NCI-H774 (cell line): Measurements from ENCODE around the gene DLG1.
A peak's percentile ranks its signal among the peaks of the same experiment; 100 is the strongest.

Experiments
- DNase-seq: peaks from one replicate; lab custom pipeline; 2025; lab: John Stamatoyannopoulos, UW

DLG1 gene

DNA sequence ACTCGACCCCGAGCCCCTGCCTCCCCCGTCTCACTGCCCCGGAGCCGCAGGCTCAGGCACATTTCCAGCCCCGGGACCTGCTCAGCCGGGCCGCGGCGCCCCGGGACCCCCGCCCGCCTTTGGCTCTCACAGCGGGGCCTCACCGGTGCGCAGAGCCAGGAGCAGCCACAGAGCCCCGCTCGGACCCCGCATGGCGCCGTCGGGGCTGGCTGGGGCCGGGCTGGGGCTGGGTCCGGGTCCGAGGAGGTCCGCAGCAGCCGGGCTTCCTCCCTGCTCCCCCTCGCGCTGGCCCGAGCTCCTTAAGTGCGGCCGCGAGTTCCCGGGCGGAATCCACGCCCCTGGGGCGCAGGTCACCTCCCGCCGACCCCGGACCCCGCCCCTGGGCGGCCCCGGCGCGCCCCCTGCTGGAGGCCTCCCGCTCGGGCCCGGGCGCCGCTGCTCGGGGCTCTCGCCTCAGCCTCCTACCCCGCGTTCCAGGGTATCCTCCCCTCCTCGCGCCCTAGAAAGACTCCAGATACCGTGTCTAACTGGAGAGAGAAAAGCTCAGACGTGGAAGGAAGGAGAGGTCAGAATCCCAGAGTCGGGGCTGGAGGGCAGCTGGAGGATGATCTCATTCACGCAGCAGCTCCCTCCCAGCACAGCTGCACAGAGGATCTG is 268.8 kb downstream of the DLG1 start, which contains the start of gene MELTF:
Gene MELTF (minus strand): TSS at position 307 of the 657 bp plus-strand sequence. CDS start 115 bp downstream, at position 192.
- DNase-seq, result peak; percentile 82

DNA sequence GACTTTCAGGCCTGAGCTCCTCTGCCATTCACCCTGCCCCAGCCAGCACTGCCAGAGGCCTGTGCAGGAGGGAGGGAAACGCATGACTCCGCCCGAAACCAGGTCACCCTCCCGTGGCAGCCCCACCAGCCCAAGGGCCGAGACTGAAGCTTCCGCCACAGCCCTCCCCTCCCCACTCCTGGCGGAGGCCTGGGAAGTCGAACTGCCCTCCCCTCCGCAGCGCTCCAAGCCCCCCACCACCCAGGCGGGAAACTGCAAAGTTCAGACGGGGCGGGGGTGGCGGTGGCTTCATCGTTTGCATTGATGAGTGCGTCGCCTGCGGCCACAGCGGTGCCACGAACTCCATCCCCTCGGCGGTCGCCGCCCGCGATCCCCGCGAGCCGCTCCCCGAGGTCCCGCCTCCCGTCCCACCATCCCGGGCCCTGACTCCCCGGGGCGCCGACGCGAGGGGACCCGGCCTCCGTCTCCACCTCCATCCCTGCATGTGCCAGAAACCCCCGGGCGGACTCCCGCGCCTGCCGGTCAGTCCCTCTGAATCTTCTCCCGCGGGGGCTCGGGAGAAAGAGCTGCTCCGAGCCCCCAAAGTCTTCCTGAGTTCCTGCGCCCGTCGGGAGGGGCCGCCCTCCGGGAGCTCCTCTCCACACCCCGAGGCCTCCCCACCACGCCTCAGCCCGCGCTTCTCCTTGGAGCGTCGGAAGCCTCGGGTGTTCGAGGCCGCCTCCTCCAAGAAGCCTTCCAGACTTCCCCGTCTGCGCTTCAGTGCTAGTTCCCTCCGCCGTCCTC is 269.5 kb downstream of the DLG1 start:
- peak; percentile 47 for DNase-seq

DNA sequence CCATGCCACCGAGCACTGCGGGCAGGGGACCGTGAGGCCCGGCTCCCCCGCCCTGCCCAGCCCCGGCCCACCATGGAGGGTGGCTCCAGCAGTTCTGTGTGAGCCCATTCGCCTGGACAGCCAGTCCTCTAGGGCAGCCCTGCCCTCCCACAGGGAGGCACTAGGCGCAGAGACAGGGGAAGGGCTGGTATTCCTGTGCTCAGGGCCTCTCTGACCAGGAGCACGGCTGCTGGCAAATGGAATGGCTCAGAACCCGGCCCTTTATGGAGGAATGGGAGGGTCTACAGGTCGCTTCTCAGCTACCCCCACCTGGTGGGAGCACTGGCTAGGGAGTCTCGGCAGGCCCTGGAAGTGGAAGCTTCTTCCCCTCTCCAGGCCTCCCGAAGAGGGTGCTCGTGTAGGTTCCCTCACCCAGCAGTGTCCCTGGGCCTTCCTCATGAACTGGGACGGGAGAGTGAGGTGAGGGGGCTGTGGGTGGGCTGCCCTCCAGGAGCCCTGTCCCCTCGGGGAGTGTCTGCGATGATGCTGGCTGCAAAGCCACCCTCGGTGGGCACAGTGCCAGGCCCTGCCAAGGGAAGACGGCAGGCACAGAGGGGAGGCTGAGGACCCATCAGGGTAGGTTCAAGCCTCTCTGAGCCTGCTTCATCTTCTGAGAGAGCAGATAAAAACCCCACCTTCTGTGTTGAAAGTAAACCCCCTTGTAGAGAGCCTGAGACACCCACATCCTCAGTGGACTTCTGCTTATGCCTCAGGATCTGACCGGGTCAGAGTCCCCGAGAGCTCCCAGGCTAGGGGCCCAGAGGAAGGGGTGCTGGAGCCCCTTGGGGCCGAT is 270.3 kb downstream of the DLG1 start:
- no peak for DNase-seq

DNA sequence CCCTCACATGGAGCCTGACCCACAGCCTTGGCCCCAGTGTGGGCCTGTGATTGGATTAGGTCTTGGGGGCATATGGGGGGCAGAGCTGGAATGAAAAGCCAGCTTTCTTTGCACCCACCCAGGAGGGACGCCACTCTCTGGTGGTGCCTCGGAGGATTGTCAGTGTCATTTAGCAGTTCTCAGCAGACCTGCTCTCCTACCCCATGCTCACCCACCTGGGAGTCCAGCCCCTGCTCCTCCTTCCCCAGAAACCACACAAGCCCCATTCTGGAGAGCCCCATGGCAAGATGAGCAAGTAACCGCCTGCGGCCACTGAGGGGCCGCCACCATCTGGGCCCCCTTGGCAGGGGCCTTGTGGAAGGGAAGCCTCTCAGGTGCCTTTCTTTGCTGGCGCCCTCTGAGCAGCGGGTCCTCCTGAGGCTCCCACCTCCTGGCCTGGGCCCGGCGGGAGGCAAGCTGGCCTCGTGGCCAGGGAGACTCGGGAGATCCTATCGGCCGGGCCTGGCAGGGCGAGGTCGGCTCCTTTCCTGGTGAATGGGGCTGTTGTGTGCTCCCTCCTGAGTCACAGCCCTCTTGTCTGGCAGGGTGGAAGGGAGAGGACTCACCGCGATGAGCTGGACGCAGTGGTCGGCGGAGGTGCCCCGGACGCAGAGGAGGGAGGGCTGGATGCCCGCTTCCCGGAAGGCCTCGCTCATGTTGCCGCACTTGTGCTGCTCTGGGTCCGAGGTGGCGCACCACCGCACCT is 271.1 kb downstream of the DLG1 start:
- DNase-seq, result no peak

DNA sequence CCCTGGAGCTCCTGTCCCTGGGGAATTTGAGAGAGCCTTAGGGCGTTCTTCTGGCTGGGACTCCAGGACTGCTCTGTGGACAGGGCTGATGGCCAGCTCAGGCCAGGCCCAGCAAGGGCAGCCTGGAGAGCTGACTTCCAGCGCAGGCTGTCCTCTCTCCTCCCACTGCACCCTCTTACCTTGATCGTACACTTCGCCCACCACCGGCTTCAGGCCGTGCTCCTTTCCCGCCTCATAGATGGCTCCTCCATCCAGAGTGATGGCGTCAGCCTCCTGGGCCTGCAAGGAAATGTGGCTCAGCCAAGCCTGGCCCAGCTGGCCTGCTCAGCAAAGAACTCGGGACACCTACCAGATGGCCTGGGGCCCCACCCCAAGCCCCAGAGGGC is 271.9 kb downstream of the DLG1 start:
- no peak for DNase-seq

DNA sequence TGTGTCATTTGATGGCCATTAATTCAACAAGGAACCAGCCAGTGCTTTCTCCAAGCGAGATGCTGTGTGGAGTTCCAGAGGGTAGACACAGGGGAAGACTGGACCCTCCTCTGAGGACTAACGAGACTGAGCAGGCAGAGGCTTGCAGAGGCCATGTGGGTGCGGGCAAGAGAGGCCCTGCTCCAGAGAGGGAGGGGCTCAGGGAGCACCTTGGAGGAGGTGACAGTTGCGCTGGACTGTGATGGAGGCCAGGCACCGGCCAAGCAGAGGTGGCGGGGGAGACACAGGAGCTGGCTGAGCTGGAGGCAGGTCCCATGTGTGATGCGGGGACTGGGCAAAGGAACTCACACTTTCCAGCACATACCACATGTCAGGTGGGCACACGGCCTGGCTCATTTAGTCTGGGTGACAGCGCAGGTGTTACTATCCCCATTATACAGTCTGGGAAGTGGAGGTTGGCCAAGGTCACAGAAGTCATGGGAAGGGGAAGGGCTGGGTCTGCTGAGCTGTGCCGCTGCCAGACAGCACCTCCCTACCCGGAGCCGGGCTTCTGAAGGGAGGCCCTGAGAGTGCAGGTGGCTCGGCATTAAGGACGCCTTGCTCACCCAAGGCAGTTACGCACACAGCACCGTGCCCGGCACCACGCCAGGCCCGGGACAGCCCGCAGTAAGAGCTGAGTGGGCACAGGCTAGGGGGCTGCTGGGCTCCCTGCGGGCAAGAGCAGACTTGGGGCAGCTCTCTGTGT is 272.5 kb downstream of the DLG1 start:
- DNase-seq, result no peak

DNA sequence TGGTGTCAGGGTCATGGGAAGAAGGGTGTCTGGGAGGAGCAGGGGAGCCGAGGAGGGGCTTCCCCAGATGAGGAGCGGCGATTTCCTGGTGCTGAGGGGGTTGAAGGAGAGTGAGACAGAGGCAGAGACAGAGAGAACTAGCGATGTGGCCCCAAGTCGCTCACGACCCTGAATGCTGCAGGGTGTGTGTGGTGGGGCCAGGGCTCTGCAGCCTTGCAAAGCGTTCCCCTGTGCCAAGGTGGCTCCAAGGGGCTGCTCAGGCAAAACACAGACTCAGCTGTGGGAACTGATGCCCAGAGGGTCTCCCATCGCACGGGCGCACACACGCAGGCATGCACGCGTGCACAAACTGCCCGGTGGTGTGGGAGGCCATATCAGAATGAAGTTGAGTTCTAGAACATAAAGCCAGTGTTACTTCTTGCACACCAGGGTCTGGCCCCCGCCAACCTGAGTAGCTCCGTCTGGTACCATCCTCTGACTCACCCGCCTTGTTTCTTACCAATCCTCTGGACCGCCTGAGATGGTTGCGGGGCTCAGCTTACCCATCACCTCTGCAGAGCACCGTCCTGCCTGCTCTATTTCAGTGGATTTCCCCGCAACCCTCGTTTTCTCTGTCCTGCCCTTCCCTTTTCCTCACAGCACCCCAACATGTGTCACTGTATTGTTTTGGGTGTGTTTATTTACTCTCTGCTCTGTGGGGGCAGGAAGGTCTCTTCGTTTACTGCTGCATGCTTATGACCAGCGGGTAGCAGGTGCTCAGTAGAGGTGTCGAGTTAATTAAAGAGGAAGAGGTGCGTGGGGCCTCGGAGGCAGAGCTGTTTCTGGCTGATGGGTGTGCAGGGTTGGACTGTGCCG is 273.3 kb downstream of the DLG1 start:
- no peak for DNase-seq

DNA sequence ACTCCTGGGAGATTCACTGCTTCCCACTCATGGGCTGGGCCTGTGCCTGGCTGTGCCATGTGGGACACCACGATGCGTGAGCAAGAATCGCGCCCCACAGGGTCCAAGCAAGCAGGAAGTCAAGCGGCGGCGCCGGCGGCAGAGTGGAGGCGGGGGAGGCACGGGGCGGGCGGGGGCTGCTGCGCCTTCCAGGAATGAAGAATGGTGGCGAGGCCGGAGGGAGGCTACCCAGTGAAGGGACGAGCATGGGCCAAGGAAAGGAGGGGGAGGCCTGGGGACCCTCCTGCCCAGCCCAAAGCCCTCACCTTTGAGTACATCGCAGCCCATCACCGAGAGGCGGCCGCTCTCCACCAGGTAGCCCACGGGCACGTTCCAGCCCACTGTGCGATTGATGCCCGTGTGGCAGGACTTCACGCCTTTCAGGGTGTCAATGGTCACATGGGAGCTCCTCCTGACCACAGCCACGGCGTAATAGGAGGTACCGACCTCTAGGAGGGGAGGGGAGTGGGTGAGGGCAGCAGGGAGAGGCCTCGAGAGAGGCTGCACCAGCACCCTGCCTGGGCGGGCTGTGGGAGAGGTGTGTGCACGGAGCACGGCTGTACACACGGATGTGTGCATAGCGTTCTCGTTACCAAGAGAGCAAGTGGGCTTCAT is 274.3 kb downstream of the DLG1 start:
- DNase-seq, result no peak

DNA sequence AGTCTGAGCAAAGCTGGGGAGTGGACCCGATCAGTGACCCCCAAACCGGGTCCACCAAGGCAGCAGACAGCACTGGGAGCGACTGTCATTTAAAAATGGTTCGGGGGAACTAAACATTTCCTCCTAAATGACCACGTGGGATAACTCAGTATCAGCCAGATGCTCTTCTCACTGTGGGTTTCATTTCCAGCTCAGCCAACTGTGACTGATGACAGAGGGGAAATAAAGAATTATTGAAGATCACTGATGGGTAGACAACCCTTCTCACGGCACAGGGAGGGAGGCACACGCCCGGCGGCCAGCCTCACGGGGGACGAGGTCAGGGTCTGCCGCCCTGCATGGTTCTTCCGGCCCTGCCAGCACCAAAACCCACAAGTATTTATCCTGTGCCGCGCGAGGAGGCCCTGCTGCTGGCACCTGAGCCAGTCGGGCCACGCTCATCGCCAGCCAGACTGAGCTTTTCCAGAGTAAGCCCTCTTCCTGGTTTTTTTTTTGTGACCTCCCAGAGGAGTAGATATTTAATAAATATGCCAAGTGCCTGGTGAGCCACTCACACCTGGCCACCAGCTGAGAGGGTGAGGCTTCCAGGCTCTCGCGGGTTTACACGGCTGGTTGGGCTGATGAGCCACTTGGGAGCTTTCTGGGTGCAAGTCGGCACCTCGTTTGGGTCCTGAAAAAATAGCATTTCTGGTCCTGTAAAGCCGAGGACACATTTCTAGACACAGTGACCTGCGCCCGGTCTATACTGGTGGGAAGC is 275.0 kb downstream of the DLG1 start:
- DNase-seq, result no peak

DNA sequence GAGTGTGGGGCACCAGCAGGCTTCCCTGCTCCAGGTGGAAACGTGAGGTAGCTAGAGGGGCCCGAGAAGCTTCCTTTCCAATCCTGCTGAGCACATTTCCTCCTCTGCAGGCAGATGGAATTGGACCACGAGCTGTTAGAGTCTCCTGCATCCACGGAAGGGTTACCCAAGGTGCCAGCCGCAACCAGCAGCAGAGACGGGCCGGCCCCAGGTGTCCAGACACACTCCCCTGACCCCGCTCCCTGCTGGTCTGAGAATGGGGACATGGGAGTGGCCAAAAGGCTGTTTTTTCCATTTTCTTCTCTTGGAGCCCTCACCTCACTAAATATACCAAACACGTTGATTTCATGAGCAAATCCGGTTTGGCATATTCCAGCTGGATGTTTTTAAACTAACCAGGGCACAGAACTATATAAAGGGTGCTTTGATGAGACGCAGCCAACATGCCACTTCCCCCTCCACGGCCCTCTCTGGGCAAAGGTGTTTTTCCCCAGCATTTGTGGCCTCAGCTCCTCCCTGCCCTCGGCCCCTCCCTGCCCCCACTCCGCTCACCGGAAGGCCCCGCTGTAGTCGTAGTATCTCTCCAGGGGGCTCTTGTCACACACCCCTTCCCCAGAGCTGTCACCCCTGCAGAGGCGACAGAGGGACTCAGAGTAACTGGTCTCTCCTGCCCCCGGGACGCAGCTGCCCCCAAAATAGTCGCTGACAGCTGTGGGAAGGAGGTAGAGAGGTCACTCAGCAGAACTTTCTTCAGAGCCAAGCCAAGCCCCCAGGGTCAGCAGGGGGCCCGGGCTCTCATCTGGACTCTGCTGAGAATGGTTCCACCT is 275.8 kb downstream of the DLG1 start:
- DNase-seq, result no peak

DNA sequence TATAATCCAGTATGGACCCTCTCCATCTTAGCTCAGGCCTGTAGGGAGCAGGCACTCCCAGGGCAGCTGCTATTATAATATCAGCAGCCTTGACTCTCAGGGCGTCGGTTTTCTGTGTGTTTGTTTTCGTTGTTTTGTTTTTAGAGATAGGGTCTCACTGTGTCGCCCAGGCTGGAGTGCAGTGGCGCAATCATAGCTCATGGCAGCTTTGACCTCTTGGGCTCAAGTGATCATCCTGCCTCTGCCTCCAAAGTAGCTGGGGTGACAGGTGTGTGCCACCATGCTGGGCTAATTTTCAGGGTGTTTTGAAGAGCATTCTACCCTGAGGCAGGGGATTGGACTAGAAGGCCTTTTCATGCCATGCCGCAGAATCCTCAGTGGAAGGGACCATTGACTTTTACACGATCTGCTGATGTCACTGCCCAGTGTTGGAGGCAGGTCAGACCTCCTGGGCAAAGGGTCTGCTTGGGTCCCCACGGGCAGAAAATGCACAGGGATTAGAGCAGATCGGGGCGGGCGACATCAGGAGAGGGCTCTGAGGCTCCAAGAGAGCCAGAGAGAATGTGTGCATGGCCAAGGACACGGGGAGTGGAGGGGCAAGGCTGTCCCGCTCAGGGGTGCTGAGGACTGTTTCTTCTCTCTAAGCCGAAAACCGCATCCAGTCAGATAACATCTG is 276.5 kb downstream of the DLG1 start:
- no peak for DNase-seq

DNA sequence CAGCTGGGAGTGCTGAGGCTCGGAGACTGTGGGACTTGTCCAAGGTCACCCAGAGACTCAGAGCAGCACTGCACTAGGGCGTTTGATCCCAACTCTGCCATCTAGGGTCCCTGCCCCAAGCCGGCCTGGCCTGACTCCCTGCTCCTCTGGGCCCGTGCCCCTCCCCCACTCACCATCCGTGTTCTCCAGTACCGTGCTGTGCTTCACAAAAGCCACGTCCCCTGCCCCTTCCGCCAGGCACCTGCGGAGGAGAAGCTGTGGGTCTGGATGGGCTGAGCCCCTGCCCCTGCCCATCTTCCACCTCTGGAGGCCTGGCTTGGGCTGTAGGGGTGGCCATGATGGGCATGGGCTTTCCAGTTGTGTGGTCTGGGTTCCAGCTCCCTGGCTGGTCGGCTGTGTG is 277.2 kb downstream of the DLG1 start:
- DNase-seq, result no peak

DNA sequence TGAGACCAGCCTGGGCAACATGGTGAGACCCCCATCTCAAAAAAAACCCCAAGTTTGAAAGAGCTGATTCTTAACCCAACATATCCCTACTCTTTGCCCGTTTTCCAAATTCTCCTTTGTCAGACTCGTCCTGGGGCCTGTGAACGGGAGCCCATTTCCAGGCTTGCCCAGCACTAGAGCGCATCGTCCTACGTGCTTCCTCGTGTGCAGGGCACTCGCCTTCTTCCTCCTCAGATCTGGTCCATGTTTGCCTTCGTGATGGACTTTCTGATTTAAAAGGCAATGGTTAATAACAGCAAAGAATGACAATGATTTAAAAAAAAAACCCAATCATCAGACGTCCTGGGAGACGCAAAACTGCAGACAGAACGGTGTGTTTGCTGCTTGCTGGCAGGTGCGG is 278.9 kb downstream of the DLG1 start:
- DNase-seq, result no peak

DNA sequence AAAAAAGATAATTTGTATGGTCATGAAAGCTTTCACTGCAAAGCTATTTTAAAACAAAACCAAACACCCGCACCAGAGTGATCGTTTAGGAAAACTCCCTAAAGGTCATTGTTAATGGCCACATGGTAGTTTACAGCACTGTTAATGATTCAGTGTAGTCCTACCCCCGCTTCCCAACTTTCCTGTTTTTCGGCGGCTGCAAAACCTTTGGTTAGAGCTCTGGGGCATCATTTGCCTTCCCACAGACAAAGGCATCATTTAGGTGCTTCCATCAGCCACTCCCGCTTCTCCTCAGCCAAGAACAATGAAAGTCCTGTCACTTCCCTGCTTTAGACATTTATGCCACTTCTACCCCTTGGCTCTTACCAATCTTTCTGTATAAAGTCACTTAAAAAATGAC is 279.4 kb downstream of the DLG1 start:
- no peak for DNase-seq

DNA sequence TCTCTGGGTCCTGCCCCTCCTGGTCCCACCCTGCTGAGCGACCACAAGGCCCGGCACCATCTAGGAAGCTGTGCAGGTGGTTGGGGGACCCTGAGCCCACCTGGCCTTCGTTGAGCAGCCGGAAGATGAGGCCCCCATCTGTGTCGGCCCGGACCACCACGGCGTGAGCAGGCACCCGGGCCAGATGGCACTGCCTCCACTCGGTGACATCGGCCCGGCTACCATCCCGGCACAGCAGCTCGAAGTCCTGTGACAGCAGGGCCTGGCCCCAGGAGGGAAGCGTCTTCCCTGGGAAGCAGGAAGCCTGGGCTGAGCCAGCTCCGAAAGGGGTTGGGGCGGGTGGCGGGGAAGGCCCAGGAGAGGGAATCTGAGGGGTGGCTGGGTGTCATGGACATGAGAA is 281.4 kb downstream of the DLG1 start:
- no peak for DNase-seq

DNA sequence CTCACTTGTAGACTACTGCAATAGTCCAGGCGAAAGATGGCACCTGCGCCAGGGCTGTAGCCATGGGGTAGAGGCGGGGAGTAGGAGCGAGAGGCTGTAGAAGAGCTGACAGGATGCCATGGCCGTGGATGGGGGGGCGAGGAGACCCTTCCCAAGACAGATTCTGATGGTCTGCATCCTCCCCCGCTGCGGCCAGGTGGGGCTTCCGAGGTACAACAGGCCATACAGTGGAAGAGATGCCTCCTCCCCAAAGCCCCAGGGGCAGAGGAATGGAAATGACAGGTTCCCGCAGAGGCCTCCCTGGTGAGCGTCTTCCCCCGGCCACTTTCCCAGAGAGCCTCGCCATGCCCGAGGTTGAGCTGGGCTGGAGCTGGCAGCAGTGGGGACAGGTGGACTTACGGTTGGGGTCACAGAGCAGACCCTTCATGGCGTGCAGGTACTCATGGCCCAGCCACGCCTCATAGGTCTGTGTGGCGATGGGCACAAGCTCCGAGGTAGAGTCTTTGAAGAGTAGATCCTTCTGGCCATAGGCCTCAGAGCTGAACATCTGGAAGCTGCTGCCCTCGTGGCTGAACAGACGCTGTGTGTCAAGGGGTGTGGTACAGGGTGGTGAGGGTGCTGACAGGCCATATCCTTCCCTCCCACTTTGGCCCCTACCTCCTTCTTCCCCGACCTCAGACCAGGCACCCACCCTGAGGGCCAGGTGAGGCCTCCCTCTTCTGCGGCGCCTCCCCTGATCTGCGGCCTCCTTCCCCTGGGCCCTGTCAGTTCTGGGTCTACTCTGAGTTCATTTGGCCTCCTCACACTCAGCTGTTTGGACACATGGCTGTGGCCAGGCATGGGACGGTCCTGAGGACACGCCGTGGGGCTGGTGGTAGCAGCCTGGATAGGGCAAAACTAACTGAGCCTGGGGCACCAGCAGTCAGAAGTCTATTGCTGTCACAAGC is 282.3 kb downstream of the DLG1 start:
- DNase-seq, result no peak
